Activated T-cell treated with anti-CD3 and anti-CD28 coated beads, Interleukin-2, amount 50 U/mL, for 72 hours (primary cell): ENCODE measurements around the gene CDCA8. TPM values are rescaled to one million over a fixed set of nuclear protein-coding genes. Genes with fewer than 3 reads are reported as not detected.

Experiments
- ATAC-seq, 2 donors: fragments of 150-1000 bp; cut with Tn5 transposase; replicated peaks in 1 of 2; 2 replicates each; pipeline ENCODE4 v1.10.0; 2021; ENCODE audit warnings: moderate library complexity in 2 of 2, mild to moderate bottlenecking in 1 of 2
- DNase-seq, 2 donors: peaks; one replicate each; pipeline ENCODE4 v3.0.0; 2021 to 2022; ENCODE audit warnings: mixed read lengths in 1 of 2
- H3K27ac Mint-ChIP-seq: one replicate; pipeline ENCODE4 v1.8.0; 2022; ENCODE audit warnings: mild to moderate bottlenecking, moderate library complexity, mixed read lengths
- H3K27me3 Mint-ChIP-seq: one replicate; pipeline ENCODE4 v1.8.0; 2022; ENCODE audit warnings: low read depth, mixed read lengths
- H3K36me3 Mint-ChIP-seq, 2 donors: one replicate each; pipeline ENCODE4 v1.8.0; 2022; ENCODE audit warnings: mixed read lengths in 2 of 2, mild to moderate bottlenecking in 1 of 2; ENCODE audit not compliant: insufficient read depth in 2 of 2
- H3K4me1 Mint-ChIP-seq: one replicate; pipeline ENCODE4 v1.8.0; 2022; ENCODE audit warnings: low read depth, mixed read lengths
- H3K4me3 Mint-ChIP-seq, 2 donors: one replicate each; pipeline ENCODE4 v1.8.0; 2022; ENCODE audit warnings: mild to moderate bottlenecking in 2 of 2, mixed read lengths in 2 of 2, moderate library complexity in 2 of 2
- H3K9me3 Mint-ChIP-seq, 2 donors: one replicate each; pipeline ENCODE4 v1.8.0; 2022; ENCODE audit warnings: mixed read lengths in 2 of 2
- total RNA-seq, 2 donors: library from RNA; stranded (reverse); gene quantifications; one replicate each; pipeline ENCODE4 v1.2.3, GENCODE V29; 2022

Gene CDCA8
- total RNA-seq, 2 donors from 2014 or later = 65.8 to 94.0 TPM

DNA sequence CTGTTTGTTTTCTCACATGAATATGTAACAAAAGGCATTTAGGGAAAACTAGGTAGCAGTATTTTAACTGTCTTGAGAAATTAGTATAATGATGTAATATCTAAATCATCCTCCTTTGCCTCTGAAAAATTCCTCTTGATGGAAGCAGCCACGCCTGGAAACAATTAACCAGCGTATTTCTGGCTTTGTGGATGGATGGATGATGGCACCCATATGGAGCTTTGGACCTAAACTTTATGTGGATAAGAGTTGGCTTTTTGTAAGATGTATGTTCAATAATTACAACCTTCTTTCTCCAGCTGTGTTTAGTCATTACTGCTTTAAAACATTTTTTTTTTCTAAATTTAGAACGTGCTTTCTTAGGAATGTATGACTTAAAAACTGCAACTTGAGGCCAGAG lies 12.7 kb downstream of the CDCA8 start:
- no peak for DNase-seq
- no peaks in the 10 kb centered on the region for H3K27me3 Mint-ChIP-seq
- no peaks in the 10 kb centered on the region for H3K4me1 Mint-ChIP-seq
- no peaks in the 10 kb centered on the region for H3K9me3 Mint-ChIP-seq
- H3K4me3 Mint-ChIP-seq = no peak overlapping the region
- no peak for ATAC-seq
- H3K27ac Mint-ChIP-seq = no peak overlapping the region
- H3K36me3 Mint-ChIP-seq = peaks cover 16 to 30% of the 10 kb centered on the region in 2 donors

GRCh38 chr1:37705399-37705798 lies 13.1 kb downstream of the CDCA8 start:
- ATAC-seq (no peak), DNase-seq (no peak)
- H3K36me3 Mint-ChIP-seq = peaks cover 16 to 25% of the 10 kb centered on the region in 2 donors
- H3K4me1 Mint-ChIP-seq = no peaks in the 10 kb centered on the region
- H3K4me3 Mint-ChIP-seq = no peak overlapping the region
- H3K27ac Mint-ChIP-seq = no peak overlapping the region
- no peaks in the 10 kb centered on the region for H3K27me3 Mint-ChIP-seq
- no peaks in the 10 kb centered on the region for H3K9me3 Mint-ChIP-seq

DNA sequence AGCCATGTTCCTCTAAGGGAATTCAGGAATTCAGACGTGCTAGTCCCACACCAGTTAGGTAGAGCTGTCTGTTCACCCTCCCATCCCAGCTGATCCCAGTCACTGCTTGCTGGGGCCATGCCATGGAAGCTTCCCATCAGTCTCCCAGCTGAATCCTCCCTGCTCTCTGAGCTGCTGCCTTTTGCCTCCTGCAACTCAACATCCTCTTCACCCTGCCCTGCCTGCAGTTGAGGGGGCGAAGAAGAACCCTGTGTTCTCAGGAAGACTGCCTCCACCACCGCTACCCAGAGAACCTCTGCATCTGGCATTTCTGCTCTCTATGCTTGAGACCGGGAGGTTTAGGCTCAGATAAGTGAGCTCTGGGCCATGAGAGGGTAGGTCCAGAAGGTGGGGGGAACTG lies 16.2 kb downstream of the CDCA8 start:
- no peaks in the 10 kb centered on the region for H3K9me3 Mint-ChIP-seq
- H3K4me3 Mint-ChIP-seq = no peak overlapping the region
- peaks cover 7 to 15% of the 10 kb centered on the region in 2 donors for H3K36me3 Mint-ChIP-seq
- H3K4me1 Mint-ChIP-seq = no peaks in the 10 kb centered on the region
- DNase-seq (no peak), ATAC-seq (no peak)
- no peaks in the 10 kb centered on the region for H3K27me3 Mint-ChIP-seq
- H3K27ac Mint-ChIP-seq = no peak overlapping the region

GRCh38 chr1:37714226-37714625 lies 21.9 kb downstream of the CDCA8 start:
- H3K4me1 Mint-ChIP-seq = no peaks in the 10 kb centered on the region

DNA sequence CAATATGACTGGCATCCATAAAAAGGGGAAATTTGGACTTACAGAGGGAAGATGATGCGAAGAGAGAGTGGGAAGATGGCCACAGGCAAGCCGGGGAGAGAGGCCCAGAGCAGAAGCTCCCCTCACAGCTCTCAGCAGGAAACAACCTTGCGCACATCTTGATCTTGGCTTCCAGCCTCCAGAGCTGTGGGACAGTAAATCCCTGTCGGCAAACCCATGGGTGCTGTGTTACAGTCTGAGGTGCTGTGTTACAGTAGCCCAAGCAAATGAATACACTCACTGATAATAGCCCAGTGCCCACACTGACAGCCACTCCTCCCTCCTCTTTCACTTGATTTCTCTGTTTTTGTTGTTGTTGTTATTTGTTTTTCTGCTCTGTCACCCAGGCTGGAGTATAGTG lies 22.4 kb downstream of the CDCA8 start:
- Mint-ChIP-seq H3K4me1 (no peaks in the 10 kb centered on the region), H3K36me3 (no peaks in the 10 kb centered on the region), H3K27ac (no peak overlapping the region), H3K9me3 (no peaks in the 10 kb centered on the region), H3K27me3 (no peaks in the 10 kb centered on the region), H3K4me3 (no peak overlapping the region)
- ATAC-seq (no peak), DNase-seq (no peak)

More at GRCh38 chr1:37714226-37714625, 21.9 kb downstream of the CDCA8 start:
- H3K4me3 Mint-ChIP-seq = no peak overlapping the region
- ATAC-seq = no peak
- H3K27ac Mint-ChIP-seq = no peak overlapping the region
- H3K27me3 Mint-ChIP-seq = no peaks in the 10 kb centered on the region
- no peaks in the 10 kb centered on the region for H3K9me3 Mint-ChIP-seq
- H3K36me3 Mint-ChIP-seq = peaks cover 0 to 2% of the 10 kb centered on the region in 2 donors
- DNase-seq = no peak

- no peak overlapping the region for H3K4me3 Mint-ChIP-seq
- H3K27me3 Mint-ChIP-seq = no peaks in the 10 kb centered on the region
Observed at GRCh38 chr1:37716321-37716720, 24.0 kb downstream of the CDCA8 start.

GRCh38 chr1:37717631-37718030 lies 25.3 kb downstream of the CDCA8 start:
- Mint-ChIP-seq H3K27me3 (no peaks in the 10 kb centered on the region), H3K9me3 (no peaks in the 10 kb centered on the region), H3K4me3 (no peak overlapping the region), H3K27ac (no peak overlapping the region), H3K36me3 (no peaks in the 10 kb centered on the region), H3K4me1 (no peaks in the 10 kb centered on the region)
- no peak for ATAC-seq
- no peak for DNase-seq

More at GRCh38 chr1:37716321-37716720, 24.0 kb downstream of the CDCA8 start:
- ATAC-seq (no peak), DNase-seq (no peak)
- Mint-ChIP-seq H3K27ac (no peak overlapping the region), H3K36me3 (no peaks in the 10 kb centered on the region), H3K9me3 (no peaks in the 10 kb centered on the region), H3K4me1 (no peaks in the 10 kb centered on the region)

DNA sequence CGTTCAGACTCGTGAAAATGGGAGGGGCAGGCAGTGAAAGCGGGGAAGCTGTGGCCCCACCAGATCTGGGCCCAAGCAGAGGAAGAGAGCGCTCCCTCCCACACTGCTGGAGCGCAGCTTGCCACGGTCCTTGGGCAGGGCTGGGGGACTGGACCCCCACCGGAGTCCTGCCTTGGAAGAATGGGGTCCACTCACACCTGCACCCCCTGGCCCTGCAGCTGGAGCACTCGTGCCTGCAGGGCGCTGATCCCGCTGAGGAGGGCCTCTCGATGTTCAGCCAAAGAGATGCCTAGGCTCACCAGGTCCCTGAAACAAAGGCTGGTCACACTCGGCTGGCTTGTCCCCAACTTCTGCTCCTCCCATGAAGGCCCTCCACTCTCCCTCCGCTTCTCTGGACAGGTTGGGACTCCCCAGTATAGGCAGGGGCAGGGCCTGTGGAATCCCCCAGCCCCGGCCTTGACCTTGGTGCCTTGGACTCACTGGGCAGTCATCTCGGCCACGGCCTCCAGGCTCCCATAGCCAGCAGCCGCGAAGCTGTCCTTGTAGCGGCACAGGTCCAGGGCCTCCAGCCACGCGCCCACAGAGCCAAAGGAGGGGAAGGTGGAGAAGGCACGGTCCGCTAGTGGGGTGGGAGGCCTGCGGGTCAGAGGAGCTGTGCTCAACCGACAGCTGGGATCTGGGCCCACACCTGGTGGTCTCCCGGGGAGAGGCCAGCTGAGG lies 26.0 kb downstream of the CDCA8 start:
- H3K36me3 Mint-ChIP-seq = no peaks in the 10 kb centered on the region
- no peak overlapping the region for H3K27ac Mint-ChIP-seq
- H3K4me3 Mint-ChIP-seq = no peak overlapping the region
- no peaks in the 10 kb centered on the region for H3K4me1 Mint-ChIP-seq
- ATAC-seq = no peak
- DNase-seq = no peak
- H3K27me3 Mint-ChIP-seq = no peaks in the 10 kb centered on the region
- H3K9me3 Mint-ChIP-seq = no peaks in the 10 kb centered on the region

GRCh38 chr1:37718901-37719571 lies 26.7 kb downstream of the CDCA8 start:
- no peak overlapping the region for H3K27ac Mint-ChIP-seq
- H3K9me3 Mint-ChIP-seq = no peaks in the 10 kb centered on the region
- H3K4me3 Mint-ChIP-seq = no peak overlapping the region
- H3K4me1 Mint-ChIP-seq = no peaks in the 10 kb centered on the region
- no peaks in the 10 kb centered on the region for H3K36me3 Mint-ChIP-seq
- ATAC-seq = no peak
- H3K27me3 Mint-ChIP-seq = peaks cover 3% of the 10 kb centered on the region
- DNase-seq = no peak

DNA sequence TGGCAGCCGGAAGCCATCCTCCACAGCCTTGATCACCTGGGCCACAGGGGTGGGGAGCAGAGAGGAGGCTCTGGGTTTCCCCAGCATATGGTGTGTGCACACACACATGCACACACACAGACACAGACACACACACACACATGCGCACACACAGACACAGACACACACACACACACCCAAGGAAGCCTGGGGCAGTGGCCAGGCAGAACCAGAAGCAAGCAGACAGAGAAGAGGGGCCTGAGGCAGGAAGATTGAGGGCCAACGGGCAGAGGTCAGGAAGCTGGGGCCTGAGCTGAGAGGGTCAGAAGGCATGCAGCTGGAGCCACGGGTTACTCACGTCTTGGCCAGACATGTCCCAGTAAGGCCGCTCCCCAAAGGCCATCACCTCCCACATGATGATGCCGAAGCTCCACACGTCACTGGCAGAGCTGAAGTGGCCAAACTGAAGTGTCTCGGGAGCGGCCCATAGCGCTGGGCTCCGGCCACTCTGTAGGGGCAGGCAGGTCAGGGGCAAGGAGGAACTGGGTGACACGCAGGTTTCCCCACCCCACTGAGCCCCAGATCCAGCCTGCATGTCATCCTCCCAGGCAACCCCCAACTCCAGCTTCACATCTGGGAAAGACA lies 27.4 kb downstream of the CDCA8 start:
- Mint-ChIP-seq H3K4me3 (no peak overlapping the region), H3K9me3 (no peaks in the 10 kb centered on the region), H3K36me3 (no peaks in the 10 kb centered on the region), H3K4me1 (no peaks in the 10 kb centered on the region), H3K27ac (no peak overlapping the region), H3K27me3 (peaks cover 9% of the 10 kb centered on the region)
- ATAC-seq = no peak
- no peak for DNase-seq

DNA sequence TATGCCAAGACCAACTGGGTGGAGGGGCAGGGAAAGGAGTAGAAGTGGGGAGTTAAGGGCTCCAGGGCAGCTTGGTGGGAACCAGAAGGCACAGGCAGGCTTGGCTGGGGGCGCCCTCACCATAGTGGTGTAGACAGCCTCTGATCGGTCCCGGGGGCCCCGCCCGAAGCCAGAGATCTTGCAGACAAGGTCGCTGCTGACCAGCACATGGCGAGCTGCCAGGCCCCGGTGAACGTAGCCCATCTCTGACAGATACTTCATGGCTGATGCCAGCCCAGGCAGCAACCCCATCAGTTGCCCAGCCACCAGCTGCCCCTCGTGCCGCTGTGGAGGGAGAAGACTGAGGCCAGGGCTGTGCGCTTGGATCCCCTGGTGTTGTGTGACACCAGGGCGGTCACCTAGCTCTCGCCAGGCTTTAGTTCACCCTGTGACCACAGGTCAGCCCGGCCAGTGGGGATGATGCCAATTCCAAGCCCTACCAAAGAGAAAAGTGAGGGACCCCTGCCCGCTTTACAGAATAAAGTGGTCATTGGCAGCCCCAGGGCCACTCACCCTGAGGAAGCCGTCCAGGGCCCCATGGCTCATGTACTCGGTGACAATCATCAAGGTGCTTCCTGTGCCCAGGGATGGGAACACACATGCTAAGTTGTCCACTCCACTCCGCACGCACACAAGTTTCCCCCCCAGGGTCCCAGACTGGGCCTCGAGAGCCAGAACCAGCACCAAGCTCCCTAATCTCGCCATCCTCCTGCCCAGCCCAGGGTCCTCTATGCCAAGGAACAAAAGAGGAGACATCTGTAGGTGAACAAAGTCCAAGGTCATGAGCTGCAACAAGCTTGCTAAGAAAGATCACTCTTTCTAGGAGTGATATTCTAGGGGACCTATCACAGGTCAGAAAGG lies 28.2 kb downstream of the CDCA8 start:
- DNase-seq (no peak), ATAC-seq (no peak)
- H3K4me3 Mint-ChIP-seq = no peak overlapping the region
- H3K36me3 Mint-ChIP-seq = no peaks in the 10 kb centered on the region
- no peak overlapping the region for H3K27ac Mint-ChIP-seq
- no peaks in the 10 kb centered on the region for H3K9me3 Mint-ChIP-seq
- H3K4me1 Mint-ChIP-seq = no peaks in the 10 kb centered on the region
- H3K27me3 Mint-ChIP-seq = peaks cover 16% of the 10 kb centered on the region

- no peak overlapping the region for H3K27ac Mint-ChIP-seq
- DNase-seq (no peak), ATAC-seq (no peak)
- H3K9me3 Mint-ChIP-seq = no peaks in the 10 kb centered on the region
- no peaks in the 10 kb centered on the region for H3K4me1 Mint-ChIP-seq
- no peaks in the 10 kb centered on the region for H3K36me3 Mint-ChIP-seq
- peaks cover 24% of the 10 kb centered on the region for H3K27me3 Mint-ChIP-seq
- H3K4me3 Mint-ChIP-seq = no peak overlapping the region
Observed at GRCh38 chr1:37721565-37721964, 29.2 kb downstream of the CDCA8 start.
